ENCODE results near the gene SBNO1.

The SBNO1 gene

DNA sequence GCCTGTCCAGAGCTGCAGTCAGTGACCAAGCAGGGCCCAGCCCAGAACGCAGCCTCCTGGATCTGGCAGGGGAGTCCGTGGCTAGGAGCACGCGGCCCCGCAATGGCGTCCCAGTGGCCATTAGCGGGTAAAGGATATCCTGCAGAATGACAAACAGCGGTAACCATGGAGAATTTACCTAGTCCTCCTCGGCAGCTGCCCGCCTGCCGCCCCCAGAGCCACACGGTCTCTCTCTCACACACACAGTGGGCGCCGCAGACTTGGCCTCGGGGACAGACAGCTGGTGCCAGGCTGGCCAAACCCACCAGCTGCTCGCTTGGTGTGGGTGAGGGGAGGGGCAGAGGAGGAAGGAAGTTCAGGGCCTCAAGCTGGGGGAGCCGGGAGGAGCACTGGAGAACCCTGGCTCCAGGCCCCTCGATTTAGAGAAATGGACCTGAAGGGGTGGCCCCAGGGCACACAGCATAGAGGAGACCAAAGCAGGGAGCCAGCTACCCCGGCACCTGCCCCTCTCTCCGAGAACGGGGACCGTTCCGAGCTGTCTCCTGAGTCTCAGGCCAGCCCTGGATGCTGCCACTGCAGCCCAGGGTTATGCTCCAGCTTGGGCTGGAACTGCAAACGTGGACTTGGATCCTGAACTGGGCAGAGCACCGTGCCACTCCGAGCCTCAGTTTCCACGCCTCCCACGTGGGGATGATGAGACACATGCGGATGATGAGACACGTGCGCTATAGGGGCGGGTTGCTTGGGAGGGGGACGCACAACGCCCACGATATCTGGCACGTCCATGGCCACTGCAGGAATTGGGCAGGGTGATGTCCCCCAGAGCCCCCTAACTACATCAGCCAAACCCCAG is 96.4 kb downstream of the SBNO1 start:
- no peak overlapping the region for H3K9ac ChIP-seq (ENCODE audit: low read length)
- DNase-seq (ENCODE audit: low read depth): peak; percentile 34
- H3K27me3 ChIP-seq (replicated peaks; ENCODE audit: control insufficient read depth, insufficient read depth, low read length): no peaks in the 10 kb centered on the region
- H3K9me3 ChIP-seq (ENCODE audit: control insufficient read depth, low read length): no peaks in the 10 kb centered on the region
- H3K36me3 ChIP-seq (ENCODE audit: control insufficient read depth, insufficient read depth, low read length, severe bottlenecking): peaks cover 17% of the 10 kb centered on the region
- H3K4me3 ChIP-seq (ENCODE audit: low read length): no peak overlapping the region
- peaks cover 15% of the 10 kb centered on the region for H3K4me1 ChIP-seq (ENCODE audit: control insufficient read depth, insufficient read depth, low read length)

DNA sequence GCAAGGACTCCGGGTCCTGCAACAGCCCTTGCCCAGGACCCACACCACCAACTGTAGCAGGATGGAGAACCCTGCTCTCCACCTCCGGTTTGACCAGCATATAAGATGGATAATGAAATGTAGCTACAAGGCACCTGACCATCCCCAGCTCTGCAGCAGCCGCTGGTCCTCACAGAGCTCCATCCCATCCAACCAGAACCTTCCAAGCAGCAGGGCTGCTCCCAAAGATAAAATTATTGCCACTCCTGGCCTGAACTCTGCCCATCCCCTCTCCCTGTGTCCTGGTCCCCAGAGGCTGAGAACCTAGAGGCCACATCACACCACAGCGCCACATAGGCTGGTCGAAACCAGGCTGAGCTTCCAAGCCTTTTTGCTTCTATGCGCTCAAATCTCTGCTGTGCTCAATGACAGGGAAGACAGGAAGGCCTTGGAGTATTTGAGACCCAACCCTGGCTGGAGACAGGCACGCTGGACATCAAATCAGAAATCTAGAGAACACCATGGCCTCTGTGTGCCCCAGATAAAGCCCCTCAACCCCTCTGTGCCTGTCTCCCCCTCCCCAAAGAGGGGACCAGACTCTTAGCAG is 97.2 kb downstream of the SBNO1 start:
- H3K9ac ChIP-seq (ENCODE audit: low read length): no peak overlapping the region
- no peaks in the 10 kb centered on the region for H3K9me3 ChIP-seq (ENCODE audit: control insufficient read depth, low read length)
- H3K36me3 ChIP-seq (ENCODE audit: control insufficient read depth, insufficient read depth, low read length, severe bottlenecking): peaks cover 22% of the 10 kb centered on the region
- H3K4me1 ChIP-seq (ENCODE audit: control insufficient read depth, insufficient read depth, low read length): peaks cover 15% of the 10 kb centered on the region
- peak; percentile 13 for DNase-seq (ENCODE audit: low read depth)
- no peak overlapping the region for H3K4me3 ChIP-seq (ENCODE audit: low read length)
- H3K27me3 ChIP-seq (replicated peaks; ENCODE audit: control insufficient read depth, insufficient read depth, low read length): no peaks in the 10 kb centered on the region

DNA sequence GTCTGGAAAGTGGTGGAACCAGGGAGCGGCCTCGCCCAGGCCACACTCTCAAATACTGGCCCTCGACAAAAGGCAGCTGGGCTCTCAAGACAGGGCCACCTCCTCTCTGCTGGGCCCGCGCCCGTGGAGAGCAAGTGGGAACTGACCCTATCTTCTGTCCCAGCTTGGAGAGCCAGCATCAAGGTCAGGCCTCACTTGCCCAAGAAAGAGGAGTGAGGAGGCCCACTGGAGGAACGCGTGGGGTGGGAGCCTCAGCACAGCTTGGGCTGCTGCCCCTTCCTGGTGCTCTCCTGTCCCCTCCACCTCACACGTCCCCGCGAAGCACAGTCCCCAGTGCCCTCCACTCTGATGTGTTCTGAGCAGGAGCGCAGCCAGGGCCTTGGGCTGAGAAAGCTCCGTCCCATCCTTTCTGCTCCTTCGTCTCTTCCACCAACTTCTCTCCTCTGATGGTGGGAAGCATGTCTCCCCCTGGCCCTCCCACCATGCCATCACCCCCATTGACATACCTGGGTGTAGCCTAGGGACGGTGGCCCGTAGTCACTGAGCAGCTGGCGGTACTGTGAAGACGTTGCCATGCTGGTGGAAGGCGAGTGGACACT is 97.9 kb downstream of the SBNO1 start:
- Histone ChIP-seq H3K9ac (ENCODE audit: low read length) (no peak overlapping the region), H3K4me3 (ENCODE audit: low read length) (no peak overlapping the region), H3K36me3 (ENCODE audit: control insufficient read depth, insufficient read depth, low read length, severe bottlenecking) (peaks cover 28% of the 10 kb centered on the region), H3K4me1 (ENCODE audit: control insufficient read depth, insufficient read depth, low read length) (peaks cover 11% of the 10 kb centered on the region), H3K9me3 (ENCODE audit: control insufficient read depth, low read length) (no peaks in the 10 kb centered on the region), H3K27me3 (replicated peaks; ENCODE audit: control insufficient read depth, insufficient read depth, low read length) (no peaks in the 10 kb centered on the region)
- DNase-seq (ENCODE audit: low read depth): no peak

DNA sequence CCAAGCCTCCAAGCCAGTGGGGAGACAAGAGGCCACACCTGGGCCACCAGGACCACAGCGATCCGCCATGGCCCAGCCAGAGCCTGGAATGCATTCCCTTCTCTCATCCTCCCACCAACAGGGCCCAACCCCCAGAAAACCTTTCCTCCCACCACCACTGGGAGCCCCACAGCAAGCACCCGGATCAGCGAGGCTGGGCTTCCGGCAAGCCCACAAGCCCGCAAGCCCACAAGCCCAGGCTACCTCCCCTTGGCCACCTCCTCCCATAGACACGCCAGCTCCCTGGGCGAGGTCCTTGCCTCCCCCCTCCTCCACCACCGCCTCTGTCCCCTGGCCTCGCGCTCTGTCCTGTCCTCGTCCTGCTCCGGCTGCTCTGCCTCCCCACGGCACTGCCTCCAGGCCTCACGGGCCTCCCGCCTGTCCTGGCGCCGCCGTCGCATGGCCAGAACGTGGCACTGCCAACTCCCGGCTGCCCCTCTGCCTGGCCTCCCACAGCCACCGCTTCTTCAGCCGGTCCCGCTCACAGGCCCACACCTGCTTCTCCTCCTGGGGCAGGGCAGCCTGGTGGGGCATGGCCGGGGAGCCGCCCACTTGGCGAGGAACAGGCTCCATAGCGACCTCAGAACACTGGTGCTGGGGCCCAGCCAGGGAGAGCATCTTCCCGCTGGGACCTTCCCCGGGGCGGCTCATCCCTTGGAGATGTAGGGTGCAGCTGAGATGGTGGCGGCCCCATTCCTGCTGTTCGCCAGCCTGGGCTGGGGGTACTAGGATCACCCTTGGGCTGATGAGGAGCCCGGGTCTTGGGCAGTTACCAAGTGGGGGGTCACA is 98.6 kb downstream of the SBNO1 start:
- no peak for DNase-seq (ENCODE audit: low read depth)
- H3K4me3 ChIP-seq (ENCODE audit: low read length): no peak overlapping the region
- peaks cover 35% of the 10 kb centered on the region for H3K36me3 ChIP-seq (ENCODE audit: control insufficient read depth, insufficient read depth, low read length, severe bottlenecking)
- H3K27me3 ChIP-seq (replicated peaks; ENCODE audit: control insufficient read depth, insufficient read depth, low read length): no peaks in the 10 kb centered on the region
- no peaks in the 10 kb centered on the region for H3K9me3 ChIP-seq (ENCODE audit: control insufficient read depth, low read length)
- peaks cover 11% of the 10 kb centered on the region for H3K4me1 ChIP-seq (ENCODE audit: control insufficient read depth, insufficient read depth, low read length)
- no peak overlapping the region for H3K9ac ChIP-seq (ENCODE audit: low read length)

GRCh38 chr12:123264642-123265041 is 100.0 kb downstream of the SBNO1 start:
- Histone ChIP-seq H3K4me3 (ENCODE audit: low read length) (no peak overlapping the region), H3K9ac (ENCODE audit: low read length) (no peak overlapping the region), H3K27me3 (replicated peaks; ENCODE audit: control insufficient read depth, insufficient read depth, low read length) (no peaks in the 10 kb centered on the region), H3K9me3 (ENCODE audit: control insufficient read depth, low read length) (no peaks in the 10 kb centered on the region), H3K36me3 (ENCODE audit: control insufficient read depth, insufficient read depth, low read length, severe bottlenecking) (peaks cover 50% of the 10 kb centered on the region), H3K4me1 (ENCODE audit: control insufficient read depth, insufficient read depth, low read length) (peaks cover 7% of the 10 kb centered on the region)
- DNase-seq (ENCODE audit: low read depth): no peak

GRCh38 chr12:123263196-123263817 is 101.3 kb downstream of the SBNO1 start:
- no peaks in the 10 kb centered on the region for H3K27me3 ChIP-seq (replicated peaks; ENCODE audit: control insufficient read depth, insufficient read depth, low read length)
- H3K4me1 ChIP-seq (ENCODE audit: control insufficient read depth, insufficient read depth, low read length): peaks cover 3% of the 10 kb centered on the region
- H3K4me3 ChIP-seq (ENCODE audit: low read length): no peak overlapping the region
- DNase-seq (ENCODE audit: low read depth): no peak
- no peak overlapping the region for H3K9ac ChIP-seq (ENCODE audit: low read length)
- H3K9me3 ChIP-seq (ENCODE audit: control insufficient read depth, low read length): no peaks in the 10 kb centered on the region
- H3K36me3 ChIP-seq (ENCODE audit: control insufficient read depth, insufficient read depth, low read length, severe bottlenecking): peaks cover 61% of the 10 kb centered on the region

DNA sequence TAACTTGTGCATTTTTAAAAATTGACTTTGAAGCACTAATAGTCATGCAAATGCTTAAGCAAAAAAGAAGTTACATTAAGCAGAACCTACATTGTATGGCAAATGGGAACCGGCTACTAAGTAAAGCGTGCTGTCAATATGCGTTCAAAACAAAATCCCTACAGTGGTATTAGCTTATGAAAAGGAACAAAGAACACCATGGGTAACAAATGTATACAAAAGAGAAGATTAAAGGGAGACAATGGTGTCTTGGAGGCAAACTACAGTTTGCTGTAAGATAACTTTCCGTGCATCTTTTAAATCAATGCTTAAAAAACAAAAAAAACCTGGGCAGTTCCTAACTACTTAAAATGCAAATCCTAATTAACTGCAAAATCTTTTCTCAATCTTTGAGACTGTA is 103.5 kb downstream of the SBNO1 start:
- no peak overlapping the region for H3K4me3 ChIP-seq (ENCODE audit: low read length)
- H3K27me3 ChIP-seq (replicated peaks; ENCODE audit: control insufficient read depth, insufficient read depth, low read length): no peaks in the 10 kb centered on the region
- H3K4me1 ChIP-seq (ENCODE audit: control insufficient read depth, insufficient read depth, low read length): peaks cover 6% of the 10 kb centered on the region
- H3K9ac ChIP-seq (ENCODE audit: low read length): no peak overlapping the region
- H3K9me3 ChIP-seq (ENCODE audit: control insufficient read depth, low read length): no peaks in the 10 kb centered on the region
- H3K36me3 ChIP-seq (ENCODE audit: control insufficient read depth, insufficient read depth, low read length, severe bottlenecking): peaks cover 68% of the 10 kb centered on the region
- no peak for DNase-seq (ENCODE audit: low read depth)

GRCh38 chr12:123260081-123260480 is 104.6 kb downstream of the SBNO1 start:
- peaks cover 6% of the 10 kb centered on the region for H3K4me1 ChIP-seq (ENCODE audit: control insufficient read depth, insufficient read depth, low read length)
- H3K4me3 ChIP-seq (ENCODE audit: low read length): no peak overlapping the region
- DNase-seq (ENCODE audit: low read depth): no peak
- H3K9ac ChIP-seq (ENCODE audit: low read length): no peak overlapping the region
- H3K27me3 ChIP-seq (replicated peaks; ENCODE audit: control insufficient read depth, insufficient read depth, low read length): no peaks in the 10 kb centered on the region
- peaks cover 73% of the 10 kb centered on the region for H3K36me3 ChIP-seq (ENCODE audit: control insufficient read depth, insufficient read depth, low read length, severe bottlenecking)
- H3K9me3 ChIP-seq (ENCODE audit: control insufficient read depth, low read length): no peaks in the 10 kb centered on the region

GRCh38 chr12:123258593-123258992 is 106.1 kb downstream of the SBNO1 start:
- Histone ChIP-seq H3K4me3 (ENCODE audit: low read length) (no peak overlapping the region), H3K36me3 (ENCODE audit: control insufficient read depth, insufficient read depth, low read length, severe bottlenecking) (peaks cover 86% of the 10 kb centered on the region), H3K27me3 (replicated peaks; ENCODE audit: control insufficient read depth, insufficient read depth, low read length) (no peaks in the 10 kb centered on the region), H3K9me3 (ENCODE audit: control insufficient read depth, low read length) (no peaks in the 10 kb centered on the region), H3K4me1 (ENCODE audit: control insufficient read depth, insufficient read depth, low read length) (peaks cover 6% of the 10 kb centered on the region), H3K9ac (ENCODE audit: low read length) (no peak overlapping the region)
- no peak for DNase-seq (ENCODE audit: low read depth)

DNA sequence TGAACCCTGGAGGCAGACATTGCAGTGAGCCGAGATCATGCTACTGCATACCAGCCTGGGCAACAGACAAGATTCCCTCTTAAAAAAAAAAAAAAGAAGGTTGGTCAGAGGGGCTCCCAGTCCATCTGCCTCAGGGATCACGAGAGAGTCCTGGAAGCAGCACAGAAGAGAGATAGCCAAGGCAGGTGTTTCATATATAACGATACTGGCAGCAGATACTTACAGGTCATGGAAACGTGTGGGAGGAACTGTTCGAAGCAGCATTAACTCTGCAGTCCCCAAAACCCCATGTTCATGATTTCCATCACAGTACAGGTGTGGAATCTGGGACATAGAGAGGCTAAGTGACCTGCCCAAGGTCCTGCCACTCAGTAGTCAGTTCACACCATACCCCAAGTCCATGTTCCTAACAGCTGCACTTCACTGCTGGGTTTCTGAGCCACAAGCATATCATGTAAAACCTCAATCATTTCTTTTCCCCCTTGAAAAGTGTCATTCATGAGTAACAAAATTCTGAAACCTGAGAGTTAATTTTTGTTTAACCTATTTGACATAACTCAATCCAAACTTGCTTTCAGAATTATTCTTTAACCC is 109.7 kb downstream of the SBNO1 start:
- DNase-seq (ENCODE audit: low read depth): no peak
- Histone ChIP-seq H3K36me3 (ENCODE audit: control insufficient read depth, insufficient read depth, low read length, severe bottlenecking) (peaks cover 62% of the 10 kb centered on the region), H3K4me3 (ENCODE audit: low read length) (no peak overlapping the region)

More for the DNA sequence above, 109.7 kb downstream of the SBNO1 start:
- H3K9ac ChIP-seq (ENCODE audit: low read length): no peak overlapping the region
- H3K27me3 ChIP-seq (replicated peaks; ENCODE audit: control insufficient read depth, insufficient read depth, low read length): no peaks in the 10 kb centered on the region
- no peaks in the 10 kb centered on the region for H3K9me3 ChIP-seq (ENCODE audit: control insufficient read depth, low read length)
- H3K4me1 ChIP-seq (ENCODE audit: control insufficient read depth, insufficient read depth, low read length): peaks cover 13% of the 10 kb centered on the region
